HEK293 (cell line): Measurements from ENCODE around the gene NFATC3.

Experiments
- CTCF ChIA-PET: fragments of 350-600 bp; formaldehyde crosslinking; extraction: SDS; loops from one replicate; lab custom pipeline; 2021; ENCODE audit warnings: antibody characterized with exemption; lab: Yijun Ruan, JAX
- POLR2A ChIA-PET: fragments of 300-600 bp; formaldehyde crosslinking; extraction: SDS; loops from one replicate; lab custom pipeline; 2020; ENCODE audit warnings: antibody characterized with exemption, inconsistent platforms; lab: Yijun Ruan, JAX
- H3K27ac ChIP-seq: fragments of 200-500 bp; sonication (Bioruptor generic); 2 replicates; pipeline ENCODE4 v1.5.1; 2014; ENCODE audit warnings: low read depth, low read length, control low read depth, inconsistent platforms; ENCODE audit errors: extremely low read depth
- H3K36me3 ChIP-seq, 2 experiments: fragments of 200-500 bp in 1 of 2; sonication (Bioruptor generic) in 1 of 2; 1 replicate in 1 of 2; 2 replicates in 1 of 2; pipeline ENCODE4 v1.5.1; 2014 to 2017; ENCODE audit warnings: inconsistent platforms in 2 of 2, low read length in 2 of 2; ENCODE audit not compliant: control insufficient read depth in 2 of 2, insufficient read depth in 1 of 2
- H3K4me1 ChIP-seq: fragments of 200-500 bp; sonication (Bioruptor generic); 2 replicates; pipeline ENCODE4 v1.5.1; 2014; ENCODE audit warnings: mild to moderate bottlenecking, low read length, inconsistent platforms; ENCODE audit not compliant: control insufficient read depth, insufficient read depth
- H3K4me3 ChIP-seq: 2 replicates; pipeline ENCODE4 v1.5.1; 2011; ENCODE audit warnings: low read depth, mild to moderate bottlenecking, control low read depth, low read length, moderate library complexity
- H3K9me3 ChIP-seq: fragments of 200-500 bp; sonication (Bioruptor generic); 2 replicates; pipeline ENCODE4 v1.5.1; 2014; ENCODE audit warnings: low read depth, low read length, inconsistent platforms; ENCODE audit not compliant: control insufficient read depth, insufficient read depth
- GLI4 ChIP-seq: fragments of 450-650 bp; formaldehyde crosslinking; IDR thresholded peaks from 2 replicates; pipeline ENCODE4 v1.5.1; 2016; ENCODE audit warnings: missing biosample characterization, missing genetic modification characterization
- GLIS2 ChIP-seq: fragments of 450-650 bp; formaldehyde crosslinking; IDR thresholded peaks from 2 replicates; pipeline ENCODE4 v1.5.1; 2016; ENCODE audit warnings: missing biosample characterization, missing genetic modification characterization
- REPIN1 ChIP-seq: fragments of 450-650 bp; formaldehyde crosslinking; IDR thresholded peaks from 2 replicates; pipeline ENCODE4 v1.5.1; 2017; ENCODE audit warnings: missing biosample characterization, missing genetic modification characterization, low read depth
- SALL2 ChIP-seq: fragments of 450-650 bp; formaldehyde crosslinking; IDR thresholded peaks from 2 replicates; pipeline ENCODE4 v1.5.0; 2017; ENCODE audit warnings: missing biosample characterization, mild to moderate bottlenecking, missing genetic modification characterization, borderline replicate concordance
- SCRT1 ChIP-seq: fragments of 450-650 bp; formaldehyde crosslinking; IDR thresholded peaks from 2 replicates; pipeline ENCODE4 v1.5.1; 2016; ENCODE audit warnings: missing biosample characterization, missing genetic modification characterization, borderline replicate concordance
- SETDB1 ChIP-seq: IDR thresholded peaks from one replicate; pipeline ENCODE4 v1.6.1; 2017; ENCODE audit warnings: mild to moderate bottlenecking, low read length, moderate library complexity, mixed read lengths; ENCODE audit not compliant: insufficient read length
- ZBTB49 ChIP-seq: fragments of 450-650 bp; formaldehyde crosslinking; IDR thresholded peaks from 2 replicates; pipeline ENCODE4 v1.5.1; 2016; ENCODE audit warnings: missing biosample characterization, missing genetic modification characterization, low read depth
- ZEB2 ChIP-seq: fragments of 450-650 bp; formaldehyde crosslinking; IDR thresholded peaks from 2 replicates; pipeline ENCODE4 v1.5.1; 2016; ENCODE audit warnings: missing biosample characterization, missing genetic modification characterization
- ZFP69B ChIP-seq: fragments of 450-650 bp; formaldehyde crosslinking; IDR thresholded peaks from 2 replicates; pipeline ENCODE4 v1.5.1; 2016; ENCODE audit warnings: missing biosample characterization, missing genetic modification characterization
- ZNF133 ChIP-seq: fragments of 450-650 bp; formaldehyde crosslinking; IDR thresholded peaks from 2 replicates; pipeline ENCODE4 v1.5.1; 2016; ENCODE audit warnings: missing biosample characterization, missing genetic modification characterization
- ZNF2 ChIP-seq: fragments of 450-650 bp; formaldehyde crosslinking; IDR thresholded peaks from 2 replicates; pipeline ENCODE4 v1.5.1; 2016; ENCODE audit warnings: missing biosample characterization, missing genetic modification characterization
- ZNF416 ChIP-seq: fragments of 450-650 bp; formaldehyde crosslinking; IDR thresholded peaks from 2 replicates; pipeline ENCODE4 v1.5.1; 2016; ENCODE audit warnings: missing biosample characterization, missing genetic modification characterization
- ZNF423 ChIP-seq: fragments of 450-650 bp; formaldehyde crosslinking; IDR thresholded peaks from 2 replicates; pipeline ENCODE4 v1.5.1; 2016; ENCODE audit warnings: missing biosample characterization, missing genetic modification characterization
- ZNF521 ChIP-seq: fragments of 450-650 bp; formaldehyde crosslinking; IDR thresholded peaks from 2 replicates; pipeline ENCODE4 v1.5.1; 2017; ENCODE audit warnings: missing biosample characterization, mild to moderate bottlenecking, missing genetic modification characterization
- ZNF561 ChIP-seq: fragments of 450-650 bp; IDR thresholded peaks from 2 replicates; pipeline ENCODE4 v1.5.1; 2018; ENCODE audit warnings: missing biosample characterization, missing genetic modification characterization, borderline replicate concordance
- ZNF571 ChIP-seq: fragments of 450-650 bp; formaldehyde crosslinking; IDR thresholded peaks from 2 replicates; pipeline ENCODE4 v1.5.0; 2017; ENCODE audit warnings: missing biosample characterization, missing genetic modification characterization
- ZNF830 ChIP-seq: fragments of 450-650 bp; IDR thresholded peaks from 2 replicates; pipeline ENCODE4 v1.5.0; 2018; ENCODE audit warnings: missing biosample characterization, missing genetic modification characterization, low read depth, mild to moderate bottlenecking, moderate library complexity
- ZNF843 ChIP-seq: fragments of 450-650 bp; formaldehyde crosslinking; IDR thresholded peaks from 2 replicates; pipeline ENCODE4 v1.5.1; 2016; ENCODE audit warnings: missing biosample characterization, missing genetic modification characterization
- ZSCAN18 ChIP-seq: fragments of 450-650 bp; formaldehyde crosslinking; IDR thresholded peaks from 2 replicates; pipeline ENCODE4 v1.5.1; 2016; ENCODE audit warnings: missing biosample characterization, missing genetic modification characterization
- TF ChIP-seq, protein P1 (sequence below): fragments of 450-650 bp; formaldehyde crosslinking; IDR thresholded peaks from 2 replicates; pipeline ENCODE4 v1.5.1; 2016; ENCODE audit warnings: missing biosample characterization, missing genetic modification characterization
- TF ChIP-seq, protein P2 (sequence below): sonication (generic); formaldehyde crosslinking; IDR thresholded peaks from 2 replicates; pipeline ENCODE4 v1.8.1; 2022; ENCODE audit warnings: mild to moderate bottlenecking, moderate library complexity, missing genetic modification reagents
- TF ChIP-seq, protein P3 (sequence below): fragments of 450-650 bp; formaldehyde crosslinking; IDR thresholded peaks from 2 replicates; pipeline ENCODE4 v1.5.1; 2017; ENCODE audit warnings: missing biosample characterization, missing genetic modification characterization

NFATC3 gene

GRCh38 chr16:68111379-68111778, 26.2 kb downstream of the NFATC3 start:
- Histone ChIP-seq H3K4me3 (no peak overlapping the region), H3K27ac (no peak overlapping the region), H3K36me3 (no peaks in the 10 kb centered on the region), H3K9me3 (no peaks in the 10 kb centered on the region), H3K4me1 (no peaks in the 10 kb centered on the region)
- ChIA-PET POLR2A (no interaction called here), CTCF (no interaction called here)
- TF ChIP-seq ZNF830 (tag by site-specific recombination) (no peak), SETDB1 (peak; percentile 95)

DNA sequence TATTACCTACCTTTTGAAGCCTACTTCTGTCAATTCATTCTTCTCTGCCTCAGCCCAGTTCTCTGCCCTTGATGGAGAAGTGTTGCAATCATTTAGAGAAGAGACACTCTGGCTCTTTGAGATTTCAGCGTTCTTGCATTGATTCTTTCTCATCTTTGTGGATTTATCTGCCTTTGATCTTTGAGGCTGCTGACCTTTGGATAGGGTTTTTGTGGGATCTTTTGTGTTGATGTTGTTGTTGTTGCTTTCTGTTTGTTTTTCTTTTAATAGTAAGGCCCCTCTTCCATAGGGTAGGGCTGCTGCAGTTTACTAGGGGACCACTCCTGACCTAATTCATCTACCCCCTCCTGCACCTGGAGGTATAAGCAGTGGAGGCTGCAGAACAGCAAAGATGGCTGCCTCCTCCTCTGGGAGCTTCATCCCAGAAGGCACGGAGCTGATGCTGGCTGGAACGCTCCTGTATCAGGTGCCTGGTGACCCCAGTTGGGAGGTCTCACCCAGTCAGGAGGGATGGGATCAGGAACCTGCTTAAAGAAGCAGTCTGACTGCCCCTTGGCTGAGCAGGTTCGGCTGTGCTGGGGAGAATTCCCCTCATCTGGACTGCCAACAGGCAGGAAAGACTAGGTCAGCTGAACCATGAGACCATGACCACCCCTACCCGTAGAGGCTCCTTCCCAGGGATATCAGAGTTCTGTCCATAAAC, 28.0 kb downstream of the NFATC3 start:
- ChIA-PET CTCF (interaction anchor here (0.7 to 0.8 kb wide), 2 partner anchors 115 to 907 kb away, joined by 3 read pairs; no protein-coding TSS in a partner anchor), POLR2A (no interaction called here)
- H3K4me1 ChIP-seq, result no peaks in the 10 kb centered on the region
- H3K9me3 ChIP-seq, result no peaks in the 10 kb centered on the region
- TF ChIP-seq ZNF133 (tag by site-specific recombination) (no peak), GLI4 (no peak), ZNF423 (tag by site-specific recombination) (no peak), ZSCAN18 (tag by site-specific recombination) (no peak), REPIN1 (tag by site-specific recombination) (no peak), SALL2 (tag by site-specific recombination) (no peak), ZNF521 (tag by site-specific recombination) (no peak), ZEB2 (tag by site-specific recombination) (no peak), ZBTB49 (tag by site-specific recombination) (no peak), ZNF561 (tag by site-specific recombination) (no peak), GLIS2 (tag by site-specific recombination) (no peak), ZNF2 (tag by site-specific recombination) (no peak), SCRT1 (tag by site-specific recombination) (no peak), ZNF843 (no peak), ZNF416 (tag by site-specific recombination) (no peak), ZNF571 (no peak), ZFP69B (no peak)
- TF ChIP-seq, protein P1, sequence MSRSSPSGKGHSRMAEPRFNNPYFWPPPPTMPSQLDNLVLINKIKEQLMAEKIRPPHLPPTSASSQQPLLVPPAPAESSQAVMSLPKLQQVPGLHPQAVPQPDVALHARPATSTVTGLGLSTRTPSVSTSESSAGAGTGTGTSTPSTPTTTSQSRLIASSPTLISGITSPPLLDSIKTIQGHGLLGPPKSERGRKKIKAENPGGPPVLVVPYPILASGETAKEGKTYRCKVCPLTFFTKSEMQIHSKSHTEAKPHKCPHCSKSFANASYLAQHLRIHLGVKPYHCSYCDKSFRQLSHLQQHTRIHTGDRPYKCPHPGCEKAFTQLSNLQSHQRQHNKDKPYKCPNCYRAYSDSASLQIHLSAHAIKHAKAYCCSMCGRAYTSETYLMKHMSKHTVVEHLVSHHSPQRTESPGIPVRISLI, result no peak
- TF ChIP-seq, protein P2, sequence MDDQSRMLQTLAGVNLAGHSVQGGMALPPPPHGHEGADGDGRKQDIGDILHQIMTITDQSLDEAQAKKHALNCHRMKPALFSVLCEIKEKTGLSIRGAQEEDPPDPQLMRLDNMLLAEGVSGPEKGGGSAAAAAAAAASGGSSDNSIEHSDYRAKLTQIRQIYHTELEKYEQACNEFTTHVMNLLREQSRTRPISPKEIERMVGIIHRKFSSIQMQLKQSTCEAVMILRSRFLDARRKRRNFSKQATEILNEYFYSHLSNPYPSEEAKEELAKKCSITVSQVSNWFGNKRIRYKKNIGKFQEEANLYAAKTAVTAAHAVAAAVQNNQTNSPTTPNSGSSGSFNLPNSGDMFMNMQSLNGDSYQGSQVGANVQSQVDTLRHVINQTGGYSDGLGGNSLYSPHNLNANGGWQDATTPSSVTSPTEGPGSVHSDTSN, result no peak
- TF ChIP-seq, protein P3, sequence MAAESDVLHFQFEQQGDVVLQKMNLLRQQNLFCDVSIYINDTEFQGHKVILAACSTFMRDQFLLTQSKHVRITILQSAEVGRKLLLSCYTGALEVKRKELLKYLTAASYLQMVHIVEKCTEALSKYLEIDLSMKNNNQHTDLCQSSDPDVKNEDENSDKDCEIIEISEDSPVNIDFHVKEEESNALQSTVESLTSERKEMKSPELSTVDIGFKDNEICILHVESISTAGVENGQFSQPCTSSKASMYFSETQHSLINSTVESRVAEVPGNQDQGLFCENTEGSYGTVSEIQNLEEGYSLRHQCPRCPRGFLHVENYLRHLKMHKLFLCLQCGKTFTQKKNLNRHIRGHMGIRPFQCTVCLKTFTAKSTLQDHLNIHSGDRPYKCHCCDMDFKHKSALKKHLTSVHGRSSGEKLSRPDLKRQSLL (tag by site-specific recombination), result no peak
- no peak overlapping the region for H3K4me3 ChIP-seq
- H3K36me3 ChIP-seq, result no peaks in the 10 kb centered on the region
- no peak overlapping the region for H3K27ac ChIP-seq
